Skin of body (tissue), 2 donors: ENCODE results near the gene CNKSR1. TPM values are rescaled to one million over a fixed set of nuclear protein-coding genes. Genes with fewer than 3 reads are reported as not detected.

Experiments
- DNase-seq: peaks from one replicate; lab custom pipeline; 2025; lab: John Stamatoyannopoulos, UW
- total RNA-seq: library from RNA; depleted of rRNA; stranded (reverse); fragments of >200 nt; gene quantifications from one replicate; pipeline ENCODE4 v1.2.3, GENCODE V29; 2014

The CNKSR1 gene
- total RNA-seq, 1 donor from 2014 or later = 6.9 TPM

DNA sequence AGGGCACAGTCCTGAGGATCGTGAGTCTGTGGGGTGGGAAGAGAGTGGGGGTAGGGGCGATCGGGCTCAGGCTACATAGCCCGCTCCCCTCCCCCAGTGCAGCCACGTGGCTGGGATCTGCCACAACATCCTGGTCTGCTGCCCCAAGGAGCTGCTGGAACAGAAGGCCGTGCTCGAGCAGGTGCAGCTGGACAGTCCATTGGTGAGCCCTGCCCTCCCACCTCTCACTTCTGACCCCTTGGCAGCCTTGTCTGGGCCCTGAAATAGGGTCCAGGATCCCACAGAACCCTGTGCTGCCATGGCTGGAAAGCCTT is 5.0 kb downstream of the CNKSR1 start:
- no peak for DNase-seq

DNA sequence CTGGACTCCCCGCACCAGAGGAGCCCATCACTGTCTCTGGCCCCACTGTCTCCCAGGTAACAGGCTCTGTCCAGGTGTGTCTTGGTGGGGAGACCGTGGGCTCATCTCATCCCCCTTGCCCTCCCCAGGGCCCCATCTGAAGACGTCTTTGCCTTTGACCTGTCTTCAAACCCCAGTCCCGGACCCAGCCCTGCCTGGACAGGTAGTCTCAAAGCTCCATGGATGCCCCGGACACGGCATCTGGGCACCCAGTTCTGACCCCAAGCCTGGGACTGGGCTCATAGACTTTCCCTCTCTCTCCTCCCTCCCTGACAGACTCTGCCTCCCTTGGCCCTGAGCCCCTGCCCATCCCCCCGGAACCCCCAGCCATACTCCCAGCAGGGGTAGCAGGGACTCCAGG is 6.8 kb downstream of the CNKSR1 start:
- DNase-seq = no peak

DNA sequence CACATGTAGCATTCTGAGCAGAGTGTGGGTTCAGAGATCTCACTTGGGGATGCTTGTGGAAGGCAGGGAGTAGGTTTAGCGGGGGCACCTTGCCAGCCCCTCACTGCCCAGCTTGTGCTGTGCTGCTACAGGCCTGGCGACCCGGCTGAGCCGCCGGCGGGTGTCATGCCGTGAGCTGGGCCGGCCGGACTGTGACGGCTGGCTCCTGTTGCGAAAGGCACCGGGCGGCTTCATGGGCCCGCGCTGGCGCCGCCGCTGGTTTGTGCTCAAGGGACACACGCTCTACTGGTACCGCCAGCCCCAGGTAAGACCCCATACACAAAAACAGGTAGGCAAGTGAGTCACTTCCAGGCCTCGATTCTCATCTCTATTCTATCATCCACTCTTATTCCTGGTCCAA is 7.6 kb downstream of the CNKSR1 start:
- no peak for DNase-seq

GRCh38 chr1:26187882-26188281 is 10.6 kb downstream of the CNKSR1 start:
- DNase-seq = no peak

- no peak for DNase-seq
Observed at GRCh38 chr1:26188477-26188876, 11.2 kb downstream of the CNKSR1 start.

GRCh38 chr1:26189331-26189730 is 12.0 kb downstream of the CNKSR1 start:
- DNase-seq = no peak

DNA sequence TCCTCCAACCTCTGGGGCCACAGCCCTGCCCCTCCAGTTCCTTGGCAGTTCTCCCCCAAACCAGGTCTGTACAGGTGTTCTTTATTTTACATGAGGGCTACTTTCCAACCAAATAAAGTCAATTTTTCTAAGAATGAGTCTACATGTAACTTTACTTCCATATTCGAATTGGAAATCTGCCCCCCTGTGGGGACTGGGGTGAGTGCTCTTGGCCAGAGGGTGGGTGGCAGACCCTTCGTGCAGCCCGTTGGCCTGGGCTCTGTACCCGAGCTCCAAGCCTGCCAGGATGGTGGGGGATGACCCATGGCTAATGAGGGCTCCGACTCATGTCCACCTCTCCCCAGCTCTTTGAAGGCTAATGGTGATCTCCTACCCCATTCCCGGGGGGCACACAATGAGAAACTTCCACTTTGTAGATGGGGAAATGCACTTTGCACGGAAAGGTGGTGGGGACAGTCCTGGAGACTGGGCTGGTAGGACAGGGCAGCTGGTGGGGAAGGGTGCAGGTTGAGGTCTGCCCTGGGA is 12.5 kb downstream of the CNKSR1 start:
- DNase-seq = no peak

DNA sequence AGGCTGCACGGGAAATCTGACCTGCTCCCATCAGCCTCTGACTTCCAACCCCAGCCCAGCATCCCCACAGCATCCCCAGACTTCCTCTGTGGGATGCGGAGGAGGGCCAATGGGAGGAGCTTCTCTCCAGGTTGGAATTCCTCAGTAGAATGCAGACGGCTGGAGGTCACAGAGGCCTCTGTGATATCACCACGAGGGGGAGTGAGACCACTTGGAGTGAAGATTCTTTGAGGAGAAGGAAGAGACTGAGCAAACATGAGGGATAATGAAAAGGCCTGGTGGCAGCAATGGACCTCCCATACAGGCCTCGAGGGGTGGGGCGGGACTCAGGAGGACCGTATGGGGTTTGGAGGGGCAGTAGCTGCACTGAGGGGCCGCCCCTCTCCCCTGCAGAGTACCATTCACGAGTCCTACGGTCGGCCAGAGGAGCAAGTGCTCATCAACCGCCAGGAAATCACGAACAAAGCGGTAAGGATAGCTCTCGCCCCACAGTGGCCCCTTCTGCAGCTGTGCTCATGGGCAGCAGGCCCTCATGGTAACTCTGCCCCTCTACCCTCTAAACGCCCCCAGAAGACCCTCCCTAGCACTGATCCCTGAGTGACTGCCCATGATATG is 13.2 kb downstream of the CNKSR1 start, which contains the start of gene CATSPER4:
CATSPER4 (plus strand) TSS at position 230 of the 615 bp plus-strand sequence; CDS start at position 256, 26 bp downstream.
- DNase-seq = no peak

GRCh38 chr1:26191739-26192138 is 14.4 kb downstream of the CNKSR1 start:
- no peak for DNase-seq

GRCh38 chr1:26195805-26196204 is 18.5 kb downstream of the CNKSR1 start:
- no peak for DNase-seq

GRCh38 chr1:26197301-26197700 is 20.0 kb downstream of the CNKSR1 start:
- no peak for DNase-seq

DNA sequence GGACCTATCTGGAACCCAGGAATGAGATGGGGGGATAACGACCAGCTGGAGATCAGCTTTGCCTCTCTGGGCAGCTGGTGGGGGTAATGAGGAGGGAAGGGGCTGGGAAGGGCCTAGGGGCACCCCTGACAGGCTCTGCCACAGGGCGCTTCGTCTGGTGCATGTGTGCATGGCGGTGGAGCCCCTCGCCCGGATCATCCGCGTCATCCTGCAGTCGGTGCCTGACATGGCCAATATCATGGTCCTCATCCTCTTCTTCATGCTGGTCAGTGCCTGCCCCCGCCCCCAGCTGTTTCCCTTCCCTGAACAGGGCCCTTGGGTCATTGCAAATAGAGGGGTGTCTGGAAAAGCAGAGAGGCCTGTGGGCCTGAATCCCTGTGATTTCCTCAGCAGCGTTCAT is 20.5 kb downstream of the CNKSR1 start:
- DNase-seq = no peak

GRCh38 chr1:26200413-26200812 is 23.1 kb downstream of the CNKSR1 start:
- DNase-seq = no peak

DNA sequence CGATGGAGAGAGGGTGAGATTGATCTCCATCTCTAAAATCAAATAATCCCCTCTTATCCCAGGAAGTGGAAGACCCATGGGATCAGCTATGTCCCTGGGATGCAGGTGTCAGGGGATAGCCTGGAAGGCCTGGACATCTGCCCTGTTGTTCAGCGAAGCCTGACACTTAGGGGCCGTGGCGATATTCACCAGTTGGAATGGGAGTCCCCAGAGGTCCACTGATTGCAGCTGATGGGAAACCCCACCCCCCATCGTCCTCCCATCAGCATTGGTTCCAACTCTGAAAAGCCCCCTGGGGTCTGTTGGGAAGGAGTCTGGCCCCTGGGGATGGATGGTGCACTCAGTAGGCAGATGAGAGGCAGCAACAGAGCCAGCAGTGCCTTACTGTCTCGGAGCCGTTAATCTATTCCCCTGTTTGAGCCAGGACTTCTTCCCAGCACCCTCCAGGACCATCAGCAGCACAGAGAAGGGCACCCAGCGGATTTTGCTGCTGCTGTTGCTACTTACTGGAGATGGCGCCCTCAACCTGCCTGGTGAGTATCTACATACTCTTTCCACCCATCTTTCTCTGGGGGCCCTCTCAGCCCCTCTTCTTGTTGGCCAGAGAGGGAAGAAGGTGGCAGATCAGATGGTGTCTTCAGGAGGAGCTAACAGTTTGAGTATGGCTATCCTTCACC is 26.5 kb downstream of the CNKSR1 start:
- no peak for DNase-seq

DNA sequence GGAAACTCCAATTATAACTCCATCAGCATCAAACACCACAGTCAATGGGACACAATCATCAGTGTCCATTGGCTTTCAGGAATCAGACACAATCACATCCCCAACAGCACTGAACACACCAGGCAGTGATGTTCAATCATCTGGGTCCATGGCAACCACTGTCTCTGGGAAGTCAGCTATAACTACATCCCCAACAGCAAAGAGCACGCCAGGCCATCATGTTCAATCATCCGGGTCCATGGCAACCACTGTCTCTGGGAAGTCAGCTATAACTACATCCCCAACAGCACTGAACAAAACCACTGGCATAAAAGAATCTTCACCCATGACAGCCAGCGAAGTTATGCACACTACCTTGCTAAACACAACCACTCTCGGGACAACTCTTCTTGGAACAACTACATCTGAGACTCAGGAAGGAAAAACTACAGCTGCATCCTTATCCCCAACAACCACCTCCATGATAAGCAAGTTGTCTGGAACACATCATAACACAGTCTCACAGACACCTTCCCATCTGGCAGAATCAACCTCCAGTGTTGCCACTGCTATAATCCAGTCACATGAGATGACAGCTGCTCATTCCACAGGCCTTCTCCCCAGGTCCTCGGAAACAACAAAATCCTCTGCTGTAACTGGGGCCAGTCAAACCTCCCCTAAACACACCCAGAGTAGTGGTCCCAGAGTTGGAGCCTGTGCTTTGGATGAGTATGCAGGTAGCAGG is 33.0 kb downstream of the CNKSR1 start:
- no peak for DNase-seq

DNA sequence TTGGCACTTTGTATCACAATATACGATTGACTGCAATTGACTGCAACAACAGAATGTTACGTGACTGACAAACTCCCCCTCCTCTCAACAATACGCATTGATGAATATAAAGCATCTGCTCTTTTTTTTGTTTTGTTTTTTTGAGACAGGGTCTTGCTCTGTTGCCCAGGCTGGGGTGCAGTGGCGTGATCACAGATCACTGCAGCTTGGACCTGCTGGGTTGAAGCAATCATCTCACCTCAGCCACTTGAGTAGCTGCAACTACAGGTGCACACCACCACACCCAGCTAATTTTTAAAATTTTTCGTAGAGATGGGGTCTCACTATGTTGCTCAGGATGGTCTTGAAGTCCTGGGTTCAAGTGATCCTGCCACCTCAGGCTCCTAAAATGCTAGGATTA is 35.4 kb downstream of the CNKSR1 start:
- no peak for DNase-seq

DNA sequence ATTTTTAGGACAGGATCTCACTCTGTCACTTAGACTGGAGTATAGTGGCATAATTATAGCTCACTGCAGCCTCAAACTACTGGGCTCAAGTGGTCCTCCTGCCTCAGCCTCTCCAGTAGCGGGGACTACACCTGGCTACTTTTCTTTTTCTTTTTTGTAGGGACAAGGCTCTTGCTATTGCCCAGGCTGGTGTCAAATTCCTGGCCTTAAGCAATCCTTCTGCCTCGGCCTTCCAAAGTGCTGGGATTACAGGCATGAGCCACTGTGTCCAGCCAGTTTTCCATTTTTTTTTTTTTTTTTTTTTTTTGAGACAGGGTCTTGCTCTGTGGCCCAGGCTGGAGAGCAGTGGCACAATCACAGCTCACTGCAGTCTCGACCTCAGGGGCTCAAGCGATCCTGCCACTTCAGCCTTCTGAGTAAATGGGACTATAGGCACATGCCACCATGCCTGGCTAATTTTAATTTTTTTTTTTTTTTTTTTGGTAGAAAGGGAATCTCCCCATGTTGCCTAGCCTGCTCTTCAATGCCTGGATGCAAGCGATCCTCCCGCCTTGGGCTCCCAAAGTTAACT is 36.1 kb downstream of the CNKSR1 start:
- DNase-seq = no peak

GRCh38 chr1:26215246-26215645 is 38.0 kb downstream of the CNKSR1 start:
- DNase-seq = no peak

GRCh38 chr1:26218906-26219494 is 41.7 kb downstream of the CNKSR1 start:
- no peak for DNase-seq

DNA sequence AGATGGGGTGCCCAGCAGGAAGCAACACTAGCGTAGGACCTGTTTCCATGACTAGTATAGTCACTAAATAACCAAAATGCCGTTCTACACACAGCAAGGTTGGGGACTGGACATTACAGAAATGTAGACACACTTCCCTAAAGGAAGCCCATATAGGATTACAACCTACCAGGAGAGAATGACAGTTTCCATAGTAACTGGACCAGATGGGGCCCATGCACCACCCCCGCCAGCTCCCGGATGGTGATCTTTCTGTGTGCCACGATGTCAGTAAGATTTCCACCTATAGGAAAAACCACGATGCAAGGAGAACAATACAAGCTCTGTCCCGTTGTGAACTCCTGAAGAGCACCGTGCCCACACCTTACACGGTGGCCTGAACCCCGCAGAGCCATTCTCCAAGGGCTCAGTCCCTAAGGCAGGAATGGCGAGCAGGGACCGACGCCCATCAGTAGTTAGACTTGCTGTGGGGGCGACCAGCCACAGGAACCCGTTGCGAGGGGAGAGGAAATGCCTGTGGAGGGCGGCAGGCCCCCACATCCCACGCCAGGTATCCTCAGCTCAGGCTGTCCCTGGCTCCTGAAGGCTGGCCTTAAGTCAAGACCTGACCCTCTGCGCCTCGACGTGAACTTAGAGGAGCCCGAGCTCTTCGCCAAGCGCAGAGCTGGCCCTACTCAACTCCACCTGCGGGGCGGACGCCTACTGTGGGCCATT is 43.1 kb downstream of the CNKSR1 start:
- no peak for DNase-seq

- DNase-seq = no peak
Observed at GRCh38 chr1:26221094-26221493, 43.8 kb downstream of the CNKSR1 start.
